GM19099 (cell line): ENCODE measurements around the gene APBA2.
"Not testable (repeated sequence)": the region's sequence is repeated elsewhere in the genome, so short reads cannot be mapped to it uniquely, and the experiment has no call there.

ENCODE experiments used
- POLR2A ChIP-seq: IDR thresholded peaks from 3 replicates; pipeline ENCODE4 v1.6.1; 2011; ENCODE audit warnings: low read depth; ENCODE audit not compliant: insufficient read length; ENCODE audit errors: extremely low read depth

The APBA2 gene

DNA sequence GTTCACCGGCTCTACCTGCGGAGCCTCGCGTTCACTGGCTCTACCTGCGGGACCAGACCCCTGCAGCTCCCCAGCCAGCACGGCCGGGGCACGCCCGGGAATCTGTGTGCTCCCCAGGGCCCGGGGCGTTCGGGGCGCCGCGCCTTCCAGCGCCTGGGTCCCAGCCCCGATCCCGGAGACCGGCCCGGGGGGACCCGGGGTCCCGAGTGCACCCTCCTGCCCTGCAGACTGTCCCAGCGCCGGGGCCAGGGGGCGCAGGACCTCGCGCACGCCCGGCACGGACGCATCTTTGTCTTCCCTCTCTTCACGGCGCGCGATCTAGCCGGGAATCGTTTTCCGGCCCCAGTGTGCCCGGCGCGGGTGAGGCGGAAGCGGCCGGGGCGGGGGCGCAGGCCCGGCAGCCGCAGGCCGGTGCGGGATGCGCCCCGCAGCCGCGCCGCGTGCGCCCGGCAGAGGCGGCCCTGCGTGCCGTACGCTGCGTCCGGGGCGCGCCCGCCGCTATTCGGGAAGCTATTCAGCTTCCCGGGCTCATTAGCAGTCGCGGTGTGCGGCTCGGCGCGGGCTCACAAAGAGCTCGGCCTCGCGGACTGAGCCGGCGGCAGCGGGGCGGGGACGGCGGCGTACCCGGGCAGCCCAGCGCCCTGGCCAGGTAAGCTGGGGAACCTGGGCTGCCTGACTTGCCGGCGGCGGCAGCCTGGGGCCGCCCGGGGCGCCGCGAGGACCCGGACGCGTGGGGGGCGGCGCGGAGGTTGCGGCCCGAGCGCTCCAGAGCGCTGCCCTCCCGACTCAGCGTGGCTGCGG, at the start of gene APBA2:
TSS of gene APBA2 (plus strand) at position 345 of the 801 bp plus-strand sequence. CDS start 167,911 bp downstream, outside the sequence.
- no peak for TF ChIP-seq POLR2A

DNA sequence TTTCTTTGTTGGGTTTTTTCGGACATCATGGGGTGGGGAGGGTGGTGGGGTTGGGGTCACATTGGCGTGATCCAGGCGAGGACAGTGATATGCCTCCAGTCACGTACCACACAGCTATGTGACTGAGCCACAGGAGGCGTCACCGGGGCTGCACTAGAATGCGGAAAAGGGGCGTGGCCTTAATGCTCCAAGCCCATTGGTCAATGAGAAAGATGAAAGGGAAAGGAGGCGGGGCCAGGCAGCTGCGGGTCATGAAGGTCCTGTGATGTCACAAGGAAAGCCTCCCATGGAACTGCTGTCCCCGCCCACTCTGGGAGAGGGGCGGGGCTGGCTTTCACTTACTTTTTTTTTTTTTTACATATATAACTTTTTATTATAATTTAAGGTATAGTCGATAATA, 37.3 kb upstream of the APBA2 start, which contains the start of gene GOLGA6L7:
TSS of gene GOLGA6L7 (minus strand) at position 124 of the 400 bp plus-strand sequence. CDS start at position 29, 95 bp downstream.
- not testable (repeated sequence) for TF ChIP-seq POLR2A

DNA sequence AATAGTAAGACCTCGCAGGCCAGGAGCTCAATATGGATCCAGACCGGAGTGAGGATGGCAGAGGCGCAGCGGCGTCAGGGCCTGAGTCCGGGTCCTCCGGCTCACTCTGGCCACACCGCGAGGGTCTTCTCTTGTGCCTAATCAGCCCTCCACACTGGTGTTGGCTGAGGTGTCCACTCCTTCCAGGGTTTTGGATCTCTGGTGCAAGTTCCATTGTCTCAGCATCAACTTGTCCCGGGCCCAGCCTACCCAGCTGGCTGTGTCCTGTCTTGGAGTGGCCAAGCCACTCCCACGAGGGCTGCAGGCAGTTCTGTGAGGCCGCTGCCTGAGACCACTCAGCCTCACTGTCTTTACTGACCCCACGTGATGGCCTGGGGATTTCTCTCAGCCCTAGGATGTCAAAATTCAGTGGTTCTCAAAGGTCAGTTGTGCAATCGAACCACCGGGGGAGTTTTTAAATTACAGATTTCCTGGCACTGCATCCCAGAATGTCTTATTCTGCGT, 24.7 kb upstream of the APBA2 start:
- TF ChIP-seq POLR2A = no peak

DNA sequence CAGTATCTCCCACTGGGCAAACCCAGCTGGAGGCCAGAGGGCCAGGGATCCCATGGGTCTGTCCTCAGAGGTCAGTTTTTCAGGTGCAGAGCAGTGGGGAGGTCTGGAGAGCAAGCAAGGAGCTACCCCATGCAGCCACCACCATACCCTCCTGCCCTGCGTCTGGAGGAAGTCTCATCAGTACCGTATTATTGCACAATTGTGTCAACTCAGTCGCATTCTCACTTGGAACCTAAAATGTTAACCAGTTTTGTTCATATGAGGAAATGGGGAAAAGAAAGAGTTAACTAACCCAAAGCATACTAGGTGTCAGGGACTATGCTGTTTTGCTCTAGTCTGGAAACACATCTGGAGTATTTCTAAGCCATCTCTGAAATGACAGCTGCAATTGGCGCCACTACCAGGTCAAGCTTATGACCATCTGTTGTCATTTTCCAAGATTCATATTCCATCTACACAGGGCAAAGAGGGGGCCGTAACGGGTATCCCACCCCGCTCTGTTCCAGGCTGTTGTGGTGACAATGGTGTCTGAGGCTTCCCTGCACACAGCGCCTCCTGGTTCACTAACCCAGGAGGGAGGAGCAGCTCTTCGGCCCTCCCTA, 16.9 kb upstream of the APBA2 start:
- TF ChIP-seq POLR2A = no peak

DNA sequence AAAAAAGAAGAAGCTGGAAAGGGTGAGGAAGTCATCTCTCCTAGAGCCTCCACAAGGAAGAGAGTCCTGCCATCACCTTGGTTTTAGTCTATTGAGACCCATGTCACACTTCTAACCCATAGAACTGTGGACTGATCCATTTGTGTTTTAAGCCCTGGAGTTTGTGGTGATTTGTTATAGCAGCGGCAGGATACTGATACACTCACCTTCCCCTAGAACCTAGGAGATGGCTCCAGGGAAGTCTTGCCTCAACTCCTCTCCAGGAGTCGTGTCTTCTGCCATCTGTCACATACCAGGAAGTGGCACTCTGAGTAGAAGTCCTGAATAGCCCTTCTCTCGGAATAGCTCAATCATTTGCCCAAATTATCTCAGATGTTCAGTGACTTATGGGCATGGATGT, 14.6 kb upstream of the APBA2 start:
- no peak for TF ChIP-seq POLR2A

DNA sequence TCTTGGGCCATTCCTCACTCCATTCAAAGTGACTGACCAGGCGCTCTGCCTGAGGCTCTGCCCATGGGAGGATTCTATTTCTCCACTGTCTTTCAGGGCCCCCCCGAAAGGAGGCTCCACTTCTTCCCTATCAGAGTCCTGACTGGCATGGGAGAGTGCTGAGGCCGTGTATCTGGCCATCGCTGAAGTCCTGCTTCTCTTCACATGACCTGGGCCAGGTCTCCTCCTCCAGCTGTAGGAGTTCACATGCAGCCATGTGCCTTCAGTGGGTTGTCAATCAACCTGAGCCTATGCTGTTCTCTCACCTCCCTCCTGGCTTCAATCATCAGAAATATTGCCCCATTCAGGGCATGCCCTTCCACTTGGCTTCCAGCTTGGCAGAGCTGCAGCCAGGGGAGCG, 12.8 kb upstream of the APBA2 start:
- TF ChIP-seq POLR2A = no peak

DNA sequence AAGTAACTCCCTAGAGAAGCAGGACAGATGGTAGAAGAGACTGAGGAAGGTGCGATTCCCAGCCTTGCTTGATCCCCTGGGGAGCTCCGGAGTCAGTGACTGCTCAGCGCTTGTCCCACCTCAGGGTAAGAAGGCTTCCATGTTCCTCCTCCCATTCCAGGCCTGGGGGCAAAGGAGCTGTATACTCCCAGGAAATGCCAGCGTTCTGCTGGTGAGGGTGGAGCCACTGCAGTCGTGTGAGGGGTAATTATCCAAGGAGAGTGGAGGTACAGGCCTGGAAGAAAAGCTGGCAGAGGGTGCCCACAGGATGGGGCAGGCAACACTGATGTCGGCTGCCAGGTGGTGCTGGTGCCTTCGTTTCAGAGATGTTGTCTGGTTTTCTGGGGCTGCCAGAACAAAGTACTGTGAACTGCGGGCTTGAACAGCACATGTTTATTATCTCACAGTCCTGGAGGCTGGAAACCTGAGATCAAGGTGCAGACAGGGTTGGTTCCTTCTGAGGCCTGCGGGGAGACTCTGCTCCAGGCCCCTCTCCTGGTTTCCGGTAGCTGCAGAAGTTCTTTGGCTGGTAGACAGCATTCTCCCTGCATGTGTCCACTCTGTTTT, 12.1 kb upstream of the APBA2 start:
- no peak for TF ChIP-seq POLR2A

DNA sequence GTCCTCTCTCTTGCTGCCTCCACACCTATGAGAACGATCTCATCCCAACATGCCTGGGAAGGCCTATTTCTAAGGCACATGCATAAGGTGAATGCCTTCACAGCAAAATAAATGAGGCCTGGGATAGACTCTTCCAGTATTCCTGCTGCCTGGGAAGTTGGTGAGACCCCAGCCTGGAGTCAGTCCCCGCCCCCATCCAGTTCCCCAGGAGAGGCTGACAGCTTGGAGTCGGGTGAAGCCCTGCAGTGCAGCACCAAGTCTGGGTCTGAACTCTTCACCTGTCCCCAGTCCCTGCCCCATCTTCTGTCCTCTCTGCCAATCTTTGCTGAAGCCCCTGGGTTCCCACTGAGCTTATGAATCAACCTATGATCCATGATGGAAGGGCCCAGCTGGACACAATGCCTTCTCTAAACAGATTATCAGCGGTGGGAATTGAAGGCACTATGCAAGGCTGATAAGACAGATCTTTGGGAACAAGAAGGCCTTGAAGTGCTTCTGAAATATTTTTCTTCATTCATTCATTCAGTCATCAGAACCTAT, 10.2 kb upstream of the APBA2 start:
- TF ChIP-seq POLR2A = no peak

DNA sequence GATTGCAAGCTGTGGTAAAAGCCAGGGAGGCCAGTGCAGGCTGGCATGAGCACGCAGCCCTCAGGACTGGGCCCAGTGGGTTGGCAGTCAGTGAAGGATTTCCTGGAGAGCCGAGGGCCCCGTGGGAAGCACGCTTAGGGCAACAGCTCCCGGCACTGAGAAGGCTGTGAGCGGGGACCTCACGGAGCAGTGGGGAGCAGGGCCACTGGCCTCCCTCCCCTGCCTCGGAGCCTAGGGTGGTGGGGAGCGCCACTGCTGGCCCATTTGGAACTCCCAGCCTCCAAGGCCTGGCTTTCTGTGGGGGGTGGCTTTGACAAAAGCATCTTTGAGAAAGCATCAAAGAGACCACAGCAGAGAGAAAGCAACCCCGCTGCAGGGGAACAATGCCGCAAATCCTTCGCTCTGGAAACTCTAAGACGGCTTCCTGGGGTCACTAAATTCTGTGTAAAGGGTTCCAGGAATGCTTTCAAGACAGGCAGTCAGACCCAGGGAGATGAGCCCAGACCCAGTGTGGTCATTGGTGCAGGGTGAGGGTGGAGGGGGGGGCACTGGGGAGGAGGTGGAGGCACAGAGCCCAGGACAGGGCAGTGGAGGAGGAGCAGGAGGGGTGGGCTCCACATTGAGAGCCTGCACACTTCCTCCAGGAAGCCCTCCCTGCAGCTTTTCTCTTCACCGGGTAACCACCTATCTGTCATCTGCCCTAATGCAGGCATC, 9.5 kb upstream of the APBA2 start:
- TF ChIP-seq POLR2A = no peak

DNA sequence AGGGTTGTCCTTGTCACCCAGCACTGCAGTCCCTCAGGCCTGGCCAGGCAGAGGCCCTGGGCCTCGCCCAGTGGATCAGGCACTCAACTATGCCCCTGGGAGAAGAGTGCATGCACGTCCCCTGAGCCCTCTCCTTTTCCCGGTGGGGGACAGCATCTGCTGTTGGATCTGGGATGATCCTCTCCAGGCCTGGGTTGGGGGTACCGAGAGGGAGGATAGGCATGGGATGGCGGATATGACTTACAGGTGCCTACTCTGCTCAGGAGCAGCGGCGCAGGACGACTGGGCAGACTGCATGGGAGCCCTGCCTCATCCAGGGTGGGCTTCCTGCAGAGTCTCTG, 9.0 kb upstream of the APBA2 start:
- no peak for TF ChIP-seq POLR2A

DNA sequence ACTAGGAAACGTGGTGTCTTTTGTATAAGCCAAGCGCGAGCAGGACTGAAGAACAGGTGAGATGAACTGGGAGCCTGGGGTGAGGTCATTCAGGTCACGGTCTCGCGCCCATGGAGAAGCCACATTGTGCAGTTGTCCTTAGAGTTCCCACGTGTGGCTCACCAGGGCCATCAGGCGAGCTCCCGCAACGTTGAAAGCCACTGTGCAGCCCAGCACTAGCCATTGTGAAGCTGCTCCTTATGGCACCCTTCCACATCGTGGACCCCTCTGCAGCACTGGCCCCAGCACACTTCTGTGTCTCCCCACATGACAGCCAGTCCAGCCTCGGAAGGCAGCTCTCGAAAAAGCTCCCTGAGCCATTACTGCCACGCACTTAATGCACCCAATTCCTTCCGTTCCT, 7.6 kb upstream of the APBA2 start:
- no peak for TF ChIP-seq POLR2A

DNA sequence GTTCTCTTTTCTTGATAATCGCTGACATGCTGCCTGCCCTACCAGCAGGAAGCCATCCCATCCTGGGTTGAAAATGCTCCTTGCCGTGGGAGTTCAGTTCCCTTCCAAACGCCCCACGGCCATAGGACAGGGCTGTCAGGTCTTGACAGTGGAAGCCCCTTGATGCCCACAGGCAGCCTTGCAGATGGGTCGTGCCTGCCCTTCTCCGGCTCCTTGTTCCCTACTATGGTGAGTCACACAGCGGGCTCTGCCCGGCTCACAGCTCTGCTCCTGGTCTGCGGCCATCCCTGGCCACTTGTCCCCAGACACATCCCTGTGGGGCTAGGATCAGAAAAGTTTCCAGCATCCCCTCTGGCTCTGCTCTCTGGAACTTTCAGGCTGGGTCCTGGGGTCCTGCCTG, 6.2 kb upstream of the APBA2 start:
- no peak for TF ChIP-seq POLR2A

DNA sequence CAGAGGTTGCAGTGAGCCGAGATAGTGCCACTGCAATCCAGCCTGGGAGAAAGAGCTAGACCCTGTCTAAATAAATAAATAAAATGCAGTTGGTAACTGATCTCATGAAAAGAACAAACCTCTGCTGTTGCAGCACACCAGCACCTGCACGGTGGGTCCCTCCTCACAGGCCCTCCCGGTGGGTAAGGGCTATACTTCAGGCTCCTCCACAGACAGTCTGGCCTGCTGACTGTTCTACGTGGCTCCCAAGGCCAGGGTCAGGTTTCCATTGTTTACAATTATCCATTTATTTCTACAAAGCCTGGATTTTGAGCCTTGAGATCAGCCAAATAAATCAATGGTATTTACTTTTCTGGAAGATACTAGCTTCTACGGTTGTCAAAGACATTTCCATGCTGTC, 5.1 kb upstream of the APBA2 start:
- TF ChIP-seq POLR2A = no peak

DNA sequence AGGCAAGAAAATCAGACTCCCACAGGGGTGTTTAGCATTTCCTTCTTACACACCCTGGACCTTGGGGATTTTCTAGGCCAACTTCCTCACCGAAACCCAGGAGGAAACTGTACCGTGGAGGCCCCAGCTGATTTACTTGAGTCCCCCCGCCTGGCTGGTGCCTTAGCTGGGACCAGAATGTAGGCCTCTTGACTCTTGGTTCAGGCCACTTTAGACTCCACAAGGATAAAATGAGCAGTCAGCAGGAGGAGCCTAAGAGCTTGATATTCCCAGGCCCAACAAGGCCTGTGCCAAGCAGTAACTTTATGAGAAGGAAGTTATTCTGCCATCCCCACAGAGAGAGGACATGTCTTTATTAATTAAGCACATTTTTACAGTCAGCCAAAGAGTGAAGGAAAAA, 4.6 kb upstream of the APBA2 start:
- TF ChIP-seq POLR2A = no peak

DNA sequence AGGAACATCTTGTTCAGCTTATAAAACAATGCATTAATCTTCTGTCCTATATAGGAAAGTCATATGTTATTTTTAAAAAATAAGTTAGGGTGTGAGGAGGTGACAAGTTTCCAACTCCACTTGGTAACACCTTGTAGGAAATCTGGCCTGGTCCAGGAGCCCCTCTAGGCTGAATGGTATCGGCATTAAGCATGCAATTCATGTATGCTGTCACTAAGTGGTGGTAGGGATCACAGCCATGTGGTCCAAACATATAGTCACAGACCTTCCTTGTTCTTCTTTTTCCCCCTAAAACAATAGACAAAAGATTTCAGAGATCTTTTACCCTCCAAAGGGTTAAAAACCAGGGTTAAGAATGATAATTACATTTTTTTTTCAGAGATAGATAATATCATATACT, 4.2 kb upstream of the APBA2 start:
- no peak for TF ChIP-seq POLR2A

DNA sequence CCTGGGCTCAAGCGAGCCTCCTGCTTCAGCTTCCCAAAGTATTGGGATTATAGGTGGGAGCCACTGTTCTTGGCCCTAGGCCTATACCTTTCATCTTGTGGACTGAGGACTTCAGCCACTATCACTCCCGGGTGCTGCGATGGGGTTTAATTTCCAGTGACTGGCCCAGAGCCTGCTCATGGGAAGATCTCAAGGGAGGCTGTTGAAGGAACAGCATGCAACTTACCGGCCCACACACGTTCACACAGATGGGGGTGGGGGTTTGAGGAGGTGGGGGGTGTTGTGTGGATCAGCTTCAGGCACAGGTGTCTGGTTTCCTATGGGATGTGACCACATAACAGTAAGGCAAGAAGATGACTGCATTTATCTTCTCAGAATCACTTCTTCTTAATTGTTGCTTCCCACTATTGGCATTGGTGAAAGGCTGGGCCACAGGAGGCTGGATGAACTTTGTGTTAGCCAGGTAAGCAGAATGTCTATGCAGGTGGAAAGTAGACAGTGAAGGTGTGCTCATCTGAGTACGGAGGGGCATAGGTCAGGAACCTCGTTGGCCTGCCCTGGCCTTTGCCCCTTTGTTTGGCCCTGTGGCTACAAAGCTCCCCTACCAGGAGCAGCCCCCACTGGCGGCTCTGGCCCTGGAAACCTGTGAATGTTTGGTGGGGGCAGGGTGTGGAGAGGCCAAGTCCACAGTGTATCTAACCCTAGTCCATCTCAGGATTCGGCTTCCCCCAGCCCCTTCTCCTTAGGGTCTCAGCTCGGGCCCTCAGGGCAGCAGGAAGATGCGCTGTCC, 1.4 kb upstream of the APBA2 start:
- no peak for TF ChIP-seq POLR2A
